GM12878 (cell line): Measurements from ENCODE around the gene ACTMAP. TPM values are rescaled to one million over a fixed set of nuclear protein-coding genes. Genes with fewer than 3 reads are reported as not detected.

Source experiments
- ATAC-seq: fragments of 200-7000 bp; cut with Tn5 transposase; 3 replicates; pipeline ENCODE4 v1.9.1; 2020; ENCODE audit warnings: mild to moderate bottlenecking, moderate library complexity
- BruUV-seq: library from RNA; stranded (reverse); fragments of 400-500 nt; replicated peaks from 2 replicates; lab custom pipeline; 2021; lab: Mats Ljungman, UMichigan
- CTCF ChIA-PET: fragments of 300-600 bp; sonication (Branson Sonifier 250); formaldehyde crosslinking; extraction: SDS; loops from one replicate; lab custom pipeline; 2021; ENCODE audit warnings: inconsistent platforms; lab: Yijun Ruan, JAX
- POLR2A ChIA-PET: fragments of 350-600 bp; formaldehyde crosslinking; extraction: SDS; loops from one replicate; lab custom pipeline; 2021; ENCODE audit warnings: inconsistent platforms; lab: Charles Lee
- RAD21 ChIA-PET: fragments of 300-600 bp; sonication (Branson Sonifier 250); formaldehyde crosslinking; loops from one replicate; lab custom pipeline; 2023; ENCODE audit warnings: antibody characterized with exemption; ENCODE audit not compliant: unreplicated experiment; lab: Charles Lee
- SMC1A ChIA-PET: fragments of 300-600 bp; sonication (Branson Sonifier 250); formaldehyde crosslinking; loops from one replicate; lab custom pipeline; 2023; ENCODE audit not compliant: unreplicated experiment, uncharacterized antibody; lab: Charles Lee
- DNase-seq: peaks from one replicate; pipeline ENCODE4 v3.0.0-alpha.2; 2011; ENCODE audit warnings: low read depth, low spot score
- FAIRE-seq: peaks from 3 replicates; lab custom pipeline; 2011; peaks lifted over from hg19 to GRCh38; lab: Jason Lieb, UNC
- H2AFZ ChIP-seq: 2 replicates; pipeline ENCODE4 v1.6.0; 2011; ENCODE audit warnings: low read depth, low read length, control low read depth; ENCODE audit not compliant: control insufficient read depth
- H3K27ac ChIP-seq: 2 replicates; pipeline ENCODE4 v1.5.1; 2011; ENCODE audit warnings: control low read depth; ENCODE audit not compliant: control insufficient read depth, insufficient read depth
- H3K27me3 ChIP-seq, 2 experiments: replicated peaks in 1 of 2; 2 replicates each; pipeline versions ENCODE4 v1.6.0 to v1.6.1; 2011; ENCODE audit warnings: low read length in 1 of 2; ENCODE audit not compliant: control insufficient read depth in 2 of 2, insufficient read depth in 2 of 2
- H3K36me3 ChIP-seq, 2 experiments: 2 replicates each; pipeline ENCODE4 v1.5.1; 2011; ENCODE audit warnings: low read length in 1 of 2; ENCODE audit not compliant: control insufficient read depth in 2 of 2, insufficient read depth in 2 of 2
- H3K4me1 ChIP-seq: 2 replicates; pipeline ENCODE4 v1.6.1; 2011; ENCODE audit warnings: mild to moderate bottlenecking, low read length, moderate library complexity, mixed read lengths; ENCODE audit not compliant: control insufficient read depth, insufficient read depth
- H3K4me2 ChIP-seq: 2 replicates; pipeline ENCODE4 v1.6.0; 2011; ENCODE audit warnings: control low read depth; ENCODE audit not compliant: control insufficient read depth, insufficient read depth
- H3K4me3 ChIP-seq: fragments of 200-600 bp; sonication (generic); 2 replicates; pipeline ENCODE4 v1.5.1; 2016
- H3K79me2 ChIP-seq: 2 replicates; pipeline ENCODE4 v1.6.0; 2011; ENCODE audit warnings: low read length; ENCODE audit not compliant: control insufficient read depth, insufficient read depth
- H3K9ac ChIP-seq: 2 replicates; pipeline ENCODE4 v1.8.0; 2011; ENCODE audit warnings: low read length, control low read depth, mixed read lengths; ENCODE audit not compliant: control insufficient read depth, insufficient read depth
- H3K9me3 ChIP-seq: replicated peaks from 3 replicates; pipeline ENCODE4 v1.5.1; 2011; ENCODE audit warnings: mild to moderate bottlenecking, low read length; ENCODE audit not compliant: control insufficient read depth, insufficient read depth
- H4K20me1 ChIP-seq: 2 replicates; pipeline ENCODE4 v1.6.0; 2011; ENCODE audit not compliant: control insufficient read depth, insufficient read depth
- DPF2 ChIP-seq: fragments of 450-650 bp; IDR thresholded peaks from 2 replicates; pipeline ENCODE4 v1.6.1; 2017; ENCODE audit warnings: mild to moderate bottlenecking
- E2F4 ChIP-seq: IDR thresholded peaks from 2 replicates; pipeline ENCODE4 v1.6.1; 2012; ENCODE audit warnings: low read depth, low read length, improper control_type of control experiment
- ELK1 ChIP-seq: IDR thresholded peaks from 2 replicates; pipeline ENCODE4 v1.6.1; 2012; ENCODE audit warnings: low read depth, low read length, improper control_type of control experiment
- ESRRA ChIP-seq: IDR thresholded peaks from 2 replicates; pipeline ENCODE4 v1.6.1; 2012; ENCODE audit warnings: mild to moderate bottlenecking, low read length, improper control_type of control experiment
- NKRF ChIP-seq: fragments of 450-650 bp; conservative IDR thresholded peaks from 2 replicates; pipeline ENCODE4 v1.6.1; 2017; ENCODE audit warnings: mild to moderate bottlenecking, moderate library complexity
- NRF1 ChIP-seq: conservative IDR thresholded peaks from 2 replicates; pipeline ENCODE4 v1.6.1; 2011; ENCODE audit warnings: mild to moderate bottlenecking, low read depth, low read length, improper control_type of control experiment
- POU2F2 ChIP-seq: IDR thresholded peaks from 3 replicates; pipeline ENCODE4 v1.6.1; 2011; ENCODE audit warnings: low read depth, mild to moderate bottlenecking, low read length, borderline replicate concordance
- RAD21 ChIP-seq: IDR thresholded peaks from 2 replicates; pipeline ENCODE4 v1.6.1; 2011; ENCODE audit warnings: mild to moderate bottlenecking, low read depth, low read length, moderate library complexity; ENCODE audit not compliant: insufficient read depth
- RB1 ChIP-seq: fragments of 450-650 bp; formaldehyde crosslinking; IDR thresholded peaks from 2 replicates; pipeline ENCODE4 v1.6.1; 2017; ENCODE audit warnings: mild to moderate bottlenecking, borderline replicate concordance
- RELA ChIP-seq: fragments of 450-650 bp; IDR thresholded peaks from 2 replicates; pipeline ENCODE4 v1.8.0; 2014; ENCODE audit warnings: borderline replicate concordance; ENCODE audit not compliant: partially characterized antibody
- SMAD5 ChIP-seq: IDR thresholded peaks from 2 replicates; pipeline ENCODE4 v1.6.1; 2016; ENCODE audit warnings: antibody characterized with exemption, low read depth
- USF1 ChIP-seq: IDR thresholded peaks from 2 replicates; pipeline ENCODE4 v1.6.1; 2011; ENCODE audit warnings: borderline replicate concordance, low read depth, mild to moderate bottlenecking, moderate library complexity, mixed read lengths, low read length; ENCODE audit not compliant: insufficient read depth; ENCODE audit errors: extremely low read length
- WGBS: methylation state at CpG from one replicate; pipeline ENCODE4 v1.1.6; 2016; ENCODE audit warnings: low lambda C conversion rate; ENCODE audit not compliant: insufficient replicate concordance, insufficient coverage; ENCODE audit errors: missing lambda C conversion rate; 5-methylcytosine and 5-hydroxymethylcytosine counted together
- in situ Hi-C: fragments of 300-500 bp; cut with MboI; formaldehyde crosslinking; loops from 9 replicates; pipeline ENCODE4 v1.14.3; 2018; ENCODE audit warnings: mixed read lengths
- intact Hi-C: fragments of 100-400 bp; cut with micrococcal nuclease; formaldehyde crosslinking; loops from one replicate; pipeline ENCODE4 v1.14.2; 2022; ENCODE audit not compliant: unreplicated experiment
- polyA plus RNA-seq, 11 experiments: library from polyadenylated mRNA; depleted of rRNA in 4 of 11; unstranded in 6 of 11; stranded (reverse) in 5 of 11; fragments of >200 nt; fragmentation: Nextera tagmentation in 4 of 11; fragmentation: Illumina TruSeq in 1 of 11; extraction: Ambion mirVana in 4 of 11; extraction: Trizol in 1 of 11; gene quantifications; 1 replicate in 1 of 11; 2 replicates in 10 of 11; pipeline versions ENCODE4 v1.2.1 to v1.2.3, GENCODE V29; 2011 to 2016; ENCODE audit warnings: inconsistent platforms in 2 of 11, missing spikeins in 2 of 11, low read depth in 1 of 11
- total RNA-seq, 4 experiments: library from RNA; depleted of rRNA in 3 of 4; stranded (reverse); fragments of >200 nt in 3 of 4; fragmentation: Illumina TruSeq in 1 of 4; extraction: Trizol in 1 of 4; gene quantifications; 2 replicates each; pipeline versions ENCODE4 v1.2.1 to v1.2.3, GENCODE V29; 2013 to 2021
- TF ChIP-seq, protein P1 (sequence below): fragments of 450-650 bp; IDR thresholded peaks from 2 replicates; pipeline ENCODE4 v1.6.1; 2017; ENCODE audit warnings: mild to moderate bottlenecking

The ACTMAP gene
- total and polyA plus RNA-seq, 10 of the 15 experiments (the other 5 are each of a cell fraction or from before 2014, with no cell fraction given) = 3.0 to 26.2 (median 11.1) TPM

DNA sequence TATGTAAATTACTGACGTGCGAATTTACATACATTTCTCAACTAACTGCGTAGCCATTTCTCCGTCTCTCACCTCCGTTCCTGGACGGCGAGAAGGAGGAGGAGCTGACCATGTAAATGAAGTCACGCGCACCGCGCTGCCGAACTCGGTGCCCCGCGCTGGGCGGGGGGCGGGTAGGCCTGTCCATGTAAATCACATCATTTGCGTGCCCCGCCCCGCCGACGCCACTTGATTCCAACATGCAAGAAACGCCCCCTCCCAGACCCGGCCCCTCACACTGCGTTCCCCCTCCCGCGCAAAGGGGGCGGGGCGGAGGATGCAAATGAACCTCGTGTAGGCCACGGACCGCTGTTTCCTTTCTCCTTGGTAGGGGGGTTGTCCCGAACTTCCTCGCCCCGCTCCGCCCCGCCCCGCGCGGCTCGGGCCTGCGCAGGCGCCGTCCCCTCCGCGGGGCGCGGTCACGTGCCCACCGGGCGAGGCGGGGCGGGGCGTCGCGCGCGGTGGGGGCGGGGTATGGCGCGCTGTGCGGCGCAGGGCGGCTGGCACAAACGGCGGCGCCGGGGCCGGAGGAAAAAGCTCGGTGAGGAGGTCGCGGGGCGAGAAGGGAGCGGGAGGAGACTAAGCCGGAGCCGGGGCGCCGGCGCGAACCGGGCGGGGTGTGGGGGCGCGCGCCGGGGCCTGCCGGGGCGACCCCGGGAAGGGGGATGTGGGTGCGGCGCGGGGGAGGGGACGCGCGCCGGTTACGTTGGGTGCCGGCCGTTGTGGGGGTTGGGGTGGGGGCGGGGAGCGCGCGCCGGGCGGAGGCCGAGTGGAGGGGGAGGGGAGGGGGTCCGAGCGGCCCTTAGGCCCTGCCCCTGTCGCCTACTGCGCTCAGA lies 48.6 kb upstream of the ACTMAP start, which contains the start of gene EGLN2:
TSS of gene EGLN2 (plus strand) at position 509 of the 875 bp plus-strand sequence. CDS start 1,382 bp downstream, outside the sequence.
- ATAC-seq (peak; percentile 91), FAIRE-seq (peak; percentile 98), DNase-seq (peak; percentile 97)
- Histone ChIP-seq H3K4me3 (peak within 1 kb of the TSS; percentile 98), H3K9me3 (no peaks in the 10 kb centered on the region), H3K9ac (peak within 1 kb of the TSS; percentile 84), H4K20me1 (peaks cover 15% of the 10 kb centered on the region), H3K79me2 (peaks cover 47% of the 10 kb centered on the region), H3K4me2 (peak within 1 kb of the TSS; percentile 88), H2AFZ (peak within 1 kb of the TSS; percentile 45), H3K27me3 (no peaks in the 10 kb centered on the region), H3K4me1 (peaks cover 43% of the 10 kb centered on the region), H3K36me3 (peaks cover 7 to 11% of the 10 kb centered on the region in 2 experiments; a peak in 3 of 4 replicates), H3K27ac (peak within 1 kb of the TSS; percentile 91)
- no TSS peak for BruUV-seq
- ChIA-PET CTCF (interaction anchor here (0.9 to 3.2 kb wide), 8 partner anchors 8 to 136 kb away, joined by 3 to 50 read pairs (median 6); partner anchors contain the start of genes ACTMAP, RAB4B and SNRPA), POLR2A (interaction anchor here (0.6 to 4.3 kb wide), 13 partner anchors 11 to 378 kb away, joined by 3 to 83 read pairs (median 5); partner anchors contain the start of genes ACTMAP, COQ8B, ITPKC and MIA), SMC1A (interaction anchor here (0.6 to 5.3 kb wide), 12 partner anchors 8 to 528 kb away, joined by 3 to 39 read pairs (median 5); partner anchors contain the start of genes ACTMAP, MIA, RAB4B and SNRPA), RAD21 (interaction anchor here (0.7 to 4.6 kb wide), 12 partner anchors 8 to 136 kb away, joined by 3 to 56 read pairs (median 4); partner anchors contain the start of genes ACTMAP, COQ8B, ITPKC and RAB4B)
- WGBS = under 1% methylated on average over 57 of the region's 110 CpGs
- in situ Hi-C loops (no loop called here), intact Hi-C loops (loop anchor here (1.0 to 2.0 kb wide), 4 partner anchors 22 to 464 kb away; partner anchors contain the start of genes ACTMAP, COQ8B and ITPKC)
- TF ChIP-seq E2F4 (0 out of 2 replicates have a peak, but pooled peaks have one; percentile 24), ESRRA (no peak), NRF1 (peak; percentile 61), RB1 (no peak), RAD21 (no peak), NKRF (no peak), SMAD5 (peak; percentile 3; the same call in 1 of the 2 replicates), DPF2 (no peak), RELA (no peak), ELK1 (no peak), USF1 (peak; percentile 92), POU2F2 (peak; percentile 91; the same call in 2 of the 3 replicates)
- TF ChIP-seq, protein P1, sequence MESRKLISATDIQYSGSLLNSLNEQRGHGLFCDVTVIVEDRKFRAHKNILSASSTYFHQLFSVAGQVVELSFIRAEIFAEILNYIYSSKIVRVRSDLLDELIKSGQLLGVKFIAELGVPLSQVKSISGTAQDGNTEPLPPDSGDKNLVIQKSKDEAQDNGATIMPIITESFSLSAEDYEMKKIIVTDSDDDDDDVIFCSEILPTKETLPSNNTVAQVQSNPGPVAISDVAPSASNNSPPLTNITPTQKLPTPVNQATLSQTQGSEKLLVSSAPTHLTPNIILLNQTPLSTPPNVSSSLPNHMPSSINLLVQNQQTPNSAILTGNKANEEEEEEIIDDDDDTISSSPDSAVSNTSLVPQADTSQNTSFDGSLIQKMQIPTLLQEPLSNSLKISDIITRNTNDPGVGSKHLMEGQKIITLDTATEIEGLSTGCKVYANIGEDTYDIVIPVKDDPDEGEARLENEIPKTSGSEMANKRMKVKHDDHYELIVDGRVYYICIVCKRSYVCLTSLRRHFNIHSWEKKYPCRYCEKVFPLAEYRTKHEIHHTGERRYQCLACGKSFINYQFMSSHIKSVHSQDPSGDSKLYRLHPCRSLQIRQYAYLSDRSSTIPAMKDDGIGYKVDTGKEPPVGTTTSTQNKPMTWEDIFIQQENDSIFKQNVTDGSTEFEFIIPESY = no peak
